Calu3 (cell line): Measurements from ENCODE around the gene CRYBB3. TPM values are rescaled to one million over a fixed set of nuclear protein-coding genes. Genes with fewer than 3 reads are reported as not detected.

Source experiments
- total RNA-seq: library from RNA; stranded (reverse); gene quantifications from 2 replicates; pipeline ENCODE4 v1.2.3, GENCODE V29; 2022

The CRYBB3 gene
- total RNA-seq, 1 experiment from 2014 or later = 1.4 TPM

Other genes with a start within 250 kb of the CRYBB3 start
- gene KIAA1671, start 247.1 kb upstream of the CRYBB3 start, total RNA-seq = 63.1 and 67.4 TPM in 2 replicates
- 0.42 TPM in 1 of 2 replicates, not detected in the other for gene CRYBB2, start 19.8 kb downstream of the CRYBB3 start, total RNA-seq